ENCODE results near the gene NLRC5. TPM values are rescaled to one million over a fixed set of nuclear protein-coding genes. Genes with fewer than 3 reads are reported as not detected.

Gene NLRC5
- total and polyA plus RNA-seq, 10 donors: 52.0 to 401 (median 219) TPM

DNA sequence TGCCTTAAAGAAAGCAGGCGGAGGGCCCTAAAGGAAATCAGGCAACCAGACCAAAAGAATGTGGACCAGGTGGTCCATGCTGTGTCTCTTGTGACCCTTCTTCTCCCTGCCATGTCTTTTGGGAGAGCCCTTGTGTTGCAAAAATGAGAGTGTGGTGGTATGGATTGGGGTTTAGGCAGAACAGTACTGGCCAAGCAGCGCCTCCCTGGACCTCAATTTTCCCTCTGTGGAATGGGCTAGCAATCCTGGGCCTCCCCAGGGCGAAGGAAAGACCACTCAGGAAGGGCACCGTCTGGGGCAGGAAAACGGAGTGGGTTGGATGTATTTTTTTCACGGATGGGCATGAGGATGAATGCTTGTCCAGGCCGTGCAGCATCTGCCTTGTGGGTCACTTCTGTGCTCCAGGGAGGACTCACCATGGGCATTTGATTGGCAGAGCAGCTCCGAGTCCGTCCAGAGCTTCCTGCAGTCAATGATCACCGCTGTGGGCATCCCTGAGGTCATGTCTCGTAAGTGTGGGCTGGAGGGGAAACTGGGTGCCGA lies 7.6 kb upstream of the NLRC5 start:
- DNase-seq: peak; percentile 59
- Histone ChIP-seq H3K9me3 (no peaks in the 10 kb centered on the region), H3K27me3 (replicated peaks in 1 of 7) (no peaks in the 10 kb centered on the region), H3K4me3 (peak overlapping the region in 1 of 8 donors; percentile 4), H3K4me1 (peaks cover 20 to 99% (median 63%) of the 10 kb centered on the region in 6 donors), H3K36me3 (peaks cover 0 to 53% (median 4%) of the 10 kb centered on the region in 6 donors), H3K27ac (peak overlapping the region in 4 of 8 donors; percentile 26 to 64 (median 44))
- 78 to 86% (median 82%) methylated on average over 11 to 12 of the region's 12 CpGs for WGBS, 5 donors
- intact Hi-C loops (cut with DNase I; ENCODE audit: low total_unique reads): no loop called here
- TF ChIP-seq POLR2AphosphoS5 (IDR thresholded peaks at IDR 0.05): no peak
- no peak for TF ChIP-seq POLR2A (IDR thresholded peaks at IDR 0.05)
- TF ChIP-seq, protein P1, sequence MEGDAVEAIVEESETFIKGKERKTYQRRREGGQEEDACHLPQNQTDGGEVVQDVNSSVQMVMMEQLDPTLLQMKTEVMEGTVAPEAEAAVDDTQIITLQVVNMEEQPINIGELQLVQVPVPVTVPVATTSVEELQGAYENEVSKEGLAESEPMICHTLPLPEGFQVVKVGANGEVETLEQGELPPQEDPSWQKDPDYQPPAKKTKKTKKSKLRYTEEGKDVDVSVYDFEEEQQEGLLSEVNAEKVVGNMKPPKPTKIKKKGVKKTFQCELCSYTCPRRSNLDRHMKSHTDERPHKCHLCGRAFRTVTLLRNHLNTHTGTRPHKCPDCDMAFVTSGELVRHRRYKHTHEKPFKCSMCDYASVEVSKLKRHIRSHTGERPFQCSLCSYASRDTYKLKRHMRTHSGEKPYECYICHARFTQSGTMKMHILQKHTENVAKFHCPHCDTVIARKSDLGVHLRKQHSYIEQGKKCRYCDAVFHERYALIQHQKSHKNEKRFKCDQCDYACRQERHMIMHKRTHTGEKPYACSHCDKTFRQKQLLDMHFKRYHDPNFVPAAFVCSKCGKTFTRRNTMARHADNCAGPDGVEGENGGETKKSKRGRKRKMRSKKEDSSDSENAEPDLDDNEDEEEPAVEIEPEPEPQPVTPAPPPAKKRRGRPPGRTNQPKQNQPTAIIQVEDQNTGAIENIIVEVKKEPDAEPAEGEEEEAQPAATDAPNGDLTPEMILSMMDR (IDR thresholded peaks at IDR 0.05 in 8 of 11, conservative IDR thresholded peaks at IDR 0.05 in 3 of 11): no peak

DNA sequence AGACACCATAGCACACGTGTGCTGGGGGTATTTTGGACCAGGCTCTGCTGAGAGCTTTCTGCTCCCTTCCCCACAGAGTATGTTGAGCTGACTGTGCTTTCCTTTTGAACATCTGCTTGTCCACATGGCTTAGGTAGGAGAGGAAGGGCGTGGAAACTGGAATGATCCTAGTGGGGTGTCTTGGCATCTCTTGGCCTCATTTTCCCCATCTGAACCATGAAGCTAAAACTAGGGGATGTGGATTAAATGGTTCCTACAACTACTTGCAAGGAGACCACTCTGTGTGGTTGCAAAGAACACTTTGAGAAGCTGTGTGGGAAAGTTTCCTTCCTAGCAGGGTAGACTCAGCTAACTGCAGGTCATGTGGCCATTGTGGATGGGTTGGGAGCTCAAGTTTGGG lies 6.7 kb upstream of the NLRC5 start:
- peaks cover 25 to 100% (median 72%) of the 10 kb centered on the region in 6 donors for H3K4me1 ChIP-seq
- WGBS, 5 donors: 85 to 95% (median 89%) methylated on average over 2 of the region's 2 CpGs

DNA sequence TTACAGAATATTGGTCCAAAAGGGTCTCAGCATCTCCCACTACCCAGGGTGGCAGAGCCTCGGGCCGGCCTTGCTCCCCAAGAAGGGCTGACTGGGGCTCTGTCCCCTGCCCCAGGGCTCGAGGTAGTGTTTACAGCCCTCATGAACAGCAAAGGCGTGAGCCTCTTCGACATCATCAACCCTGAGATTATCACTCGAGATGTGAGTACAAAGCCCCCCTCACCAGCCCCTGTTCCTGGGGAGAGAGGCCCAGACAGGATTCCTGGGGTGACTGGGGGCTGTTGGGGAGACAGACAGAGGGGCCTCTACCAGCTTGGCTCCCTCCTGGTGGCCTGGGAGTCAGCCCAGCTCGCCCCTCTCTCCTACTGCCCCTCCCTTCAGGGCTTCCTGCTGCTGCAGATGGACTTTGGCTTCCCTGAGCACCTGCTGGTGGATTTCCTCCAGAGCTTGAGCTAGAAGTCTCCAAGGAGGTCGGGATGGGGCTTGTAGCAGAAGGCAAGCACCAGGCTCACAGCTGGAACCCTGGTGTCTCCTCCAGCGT lies 6.1 kb upstream of the NLRC5 start:
- 71 to 78% (median 76%) methylated on average over 8 to 9 of the region's 9 CpGs for WGBS, 5 donors
- H3K4me1 ChIP-seq: peaks cover 31 to 100% (median 75%) of the 10 kb centered on the region in 6 donors
- TF ChIP-seq POLR2AphosphoS5 (IDR thresholded peaks at IDR 0.05): no peak
- TF ChIP-seq, protein P1 (IDR thresholded peaks at IDR 0.05 in 8 of 11, conservative IDR thresholded peaks at IDR 0.05 in 3 of 11): no peak
- no peak for TF ChIP-seq POLR2A (IDR thresholded peaks at IDR 0.05)
- intact Hi-C loops (cut with DNase I; ENCODE audit: low total_unique reads): no loop called here
- peaks cover 0 to 49% (median 4%) of the 10 kb centered on the region in 6 donors for H3K36me3 ChIP-seq
- DNase-seq: peak; percentile 69
- H3K27ac ChIP-seq: peak overlapping the region in 2 of 8 donors; percentile 26 to 27
- no peaks in the 10 kb centered on the region for H3K27me3 ChIP-seq (replicated peaks in 1 of 7)
- no peak overlapping the region for H3K4me3 ChIP-seq
- no peaks in the 10 kb centered on the region for H3K9me3 ChIP-seq

More for the DNA sequence above, 6.7 kb upstream of the NLRC5 start:
- Histone ChIP-seq H3K4me3 (no peak overlapping the region), H3K36me3 (peaks cover 0 to 53% (median 4%) of the 10 kb centered on the region in 6 donors), H3K27ac (peak overlapping the region in 2 of 8 donors; percentile 26 to 27), H3K9me3 (no peaks in the 10 kb centered on the region), H3K27me3 (replicated peaks in 1 of 7) (no peaks in the 10 kb centered on the region)
- DNase-seq: no peak
- TF ChIP-seq POLR2A (IDR thresholded peaks at IDR 0.05) (no peak), POLR2AphosphoS5 (IDR thresholded peaks at IDR 0.05) (no peak)
- intact Hi-C loops (cut with DNase I; ENCODE audit: low total_unique reads): no loop called here

DNA sequence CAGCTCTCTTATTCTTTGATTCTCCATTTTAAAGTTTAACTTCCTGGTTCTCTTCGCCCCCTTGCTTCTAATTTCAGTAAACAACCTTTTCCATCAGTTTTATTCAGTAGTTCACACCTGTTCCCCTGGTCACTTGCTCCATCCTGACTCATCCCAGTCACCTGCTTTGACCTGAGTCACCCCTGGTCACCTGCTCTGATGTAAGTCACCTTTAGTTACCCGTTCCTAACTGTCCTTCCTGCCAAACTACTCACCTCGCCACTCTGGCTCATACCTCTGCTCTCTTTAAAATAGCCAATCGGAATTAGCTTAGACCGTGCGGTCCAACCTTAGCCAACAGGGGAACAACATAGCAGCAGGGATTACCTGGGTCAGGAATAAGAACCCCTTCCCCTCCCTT lies 4.7 kb upstream of the NLRC5 start:
- H3K9me3 ChIP-seq: no peaks in the 10 kb centered on the region
- no peak overlapping the region for H3K4me3 ChIP-seq
- WGBS, 5 donors: 86 to 93% (median 90%) methylated on average over 6 of the region's 6 CpGs
- peak; percentile 17 for DNase-seq
- H3K27ac ChIP-seq: peak overlapping the region in 5 of 8 donors; percentile 56 to 96 (median 94)
- H3K36me3 ChIP-seq: peaks cover 0 to 49% (median 4%) of the 10 kb centered on the region in 6 donors
- TF ChIP-seq POLR2AphosphoS5 (IDR thresholded peaks at IDR 0.05) (no peak), POLR2A (IDR thresholded peaks at IDR 0.05) (no peak)
- TF ChIP-seq, protein P1 (IDR thresholded peaks at IDR 0.05 in 8 of 11, conservative IDR thresholded peaks at IDR 0.05 in 3 of 11): no peak
- intact Hi-C loops (cut with DNase I; ENCODE audit: low total_unique reads): no loop called here
- H3K27me3 ChIP-seq (replicated peaks in 1 of 7): no peaks in the 10 kb centered on the region
- peaks cover 37 to 97% (median 74%) of the 10 kb centered on the region in 6 donors for H3K4me1 ChIP-seq

Data from spleen (tissue), 11 donors.